CD8-positive, alpha-beta memory T cell (primary cell): ENCODE data around the gene ANO10. TPM values are rescaled to one million over a fixed set of nuclear protein-coding genes. Genes with fewer than 3 reads are reported as not detected.
A peak's percentile ranks its signal among the peaks of the same experiment; 100 is the strongest.

Experiments used
- CTCF ChIA-PET: fragments of 350-600 bp; sonication (Branson Sonifier 250); formaldehyde crosslinking; loops from one replicate; lab custom pipeline; 2021; ENCODE audit warnings: antibody characterized with exemption; lab: Charles Lee
- POLR2A ChIA-PET: fragments of 350-600 bp; sonication (Branson Sonifier 250); formaldehyde crosslinking; loops from one replicate; lab custom pipeline; 2021; ENCODE audit warnings: antibody characterized with exemption; lab: Charles Lee
- DNase-seq, 5 donors: peaks; one replicate each; pipeline versions ENCODE4 v3.0.0 to v3.0.0-alpha.2; 2020 to 2022; ENCODE audit warnings: mixed read lengths in 1 of 5
- H3K27ac ChIP-seq: one replicate; pipeline ENCODE4 v1.7.0; 2013; ENCODE audit warnings: low read depth, mild to moderate bottlenecking, low read length, moderate library complexity
- H3K27me3 ChIP-seq: 2 replicates; pipeline ENCODE4 v1.7.0; 2013; ENCODE audit warnings: low read length, mild to moderate bottlenecking; ENCODE audit not compliant: insufficient read depth, poor library complexity, severe bottlenecking
- H3K36me3 ChIP-seq: 2 replicates; pipeline ENCODE4 v1.7.0; 2013; ENCODE audit warnings: mild to moderate bottlenecking, low read length, moderate library complexity; ENCODE audit not compliant: insufficient read depth
- H3K4me1 ChIP-seq: 2 replicates; pipeline ENCODE4 v1.7.0; 2013; ENCODE audit warnings: mild to moderate bottlenecking, low read length, moderate library complexity; ENCODE audit not compliant: insufficient read depth
- H3K4me3 ChIP-seq: 2 replicates; pipeline ENCODE4 v1.7.0; 2013; ENCODE audit warnings: mild to moderate bottlenecking, low read length
- H3K9me3 ChIP-seq: 2 replicates; pipeline ENCODE4 v1.7.0; 2013; ENCODE audit warnings: mild to moderate bottlenecking, low read length
- H3K27ac Mint-ChIP-seq, 8 donors: one replicate each; pipeline ENCODE4 v1.8.0; 2020 to 2021; ENCODE audit warnings: mixed read lengths in 8 of 8, mild to moderate bottlenecking in 6 of 8, inconsistent platforms in 3 of 8, moderate library complexity in 3 of 8
- H3K27me3 Mint-ChIP-seq, 2 donors: one replicate each; pipeline ENCODE4 v1.8.0; 2020 to 2021; ENCODE audit warnings: mixed read lengths in 2 of 2, mild to moderate bottlenecking in 1 of 2, moderate library complexity in 1 of 2
- H3K36me3 Mint-ChIP-seq, 3 donors: one replicate each; pipeline ENCODE4 v1.8.0; 2020 to 2021; ENCODE audit warnings: mixed read lengths in 3 of 3, inconsistent platforms in 1 of 3, mild to moderate bottlenecking in 1 of 3
- H3K4me1 Mint-ChIP-seq, 3 donors: one replicate each; pipeline ENCODE4 v1.8.0; 2020 to 2021; ENCODE audit warnings: mixed read lengths in 3 of 3, inconsistent platforms in 1 of 3, mild to moderate bottlenecking in 1 of 3
- H3K4me3 Mint-ChIP-seq, 7 donors: one replicate each; pipeline ENCODE4 v1.8.0; 2020 to 2021; ENCODE audit warnings: mixed read lengths in 7 of 7, mild to moderate bottlenecking in 6 of 7, moderate library complexity in 4 of 7, inconsistent platforms in 2 of 7
- H3K9me3 Mint-ChIP-seq, 5 donors: one replicate each; pipeline ENCODE4 v1.8.0; 2020 to 2022; ENCODE audit warnings: mixed read lengths in 5 of 5, mild to moderate bottlenecking in 3 of 5, moderate library complexity in 2 of 5, inconsistent platforms in 1 of 5
- polyA plus RNA-seq: library from polyadenylated mRNA; unstranded; fragments of 300-500 nt; fragmentation: Illumina TruSeq; gene quantifications from one replicate; pipeline ENCODE4 v1.2.3, GENCODE V29; 2021
- total RNA-seq, 2 experiments: library from RNA; stranded (reverse); gene quantifications; one replicate each; pipeline ENCODE4 v1.2.3, GENCODE V29; 2021

Gene ANO10
- total and polyA plus RNA-seq, 3 experiments from 2014 or later, result 8.1 to 12.3 (median 9.1) TPM

GRCh38 chr3:43371494-43371893, 250.3 kb downstream of the ANO10 start:
- H3K9me3 Mint-ChIP-seq, result no peaks in the 10 kb centered on the region
- no peaks in the 10 kb centered on the region for H3K27me3 ChIP-seq
- H3K4me3 ChIP-seq, result no peak overlapping the region
- peaks cover 0 to 1% of the 10 kb centered on the region in 2 donors for H3K27me3 Mint-ChIP-seq
- H3K36me3 ChIP-seq, result no peaks in the 10 kb centered on the region
- ChIA-PET POLR2A (no interaction called here), CTCF (interaction anchor here (1.4 to 1.9 kb wide), 2 partner anchors 86 to 97 kb away, joined by 3 to 4 read pairs; partner anchors contain the start of gene SNRK)
- peak in 1 of 5 donors; percentile 15 for DNase-seq
- peaks cover 15% of the 10 kb centered on the region for H3K4me1 ChIP-seq
- H3K4me1 Mint-ChIP-seq, result peaks cover 42 to 52% (median 50%) of the 10 kb centered on the region in 3 donors
- H3K9me3 ChIP-seq, result no peaks in the 10 kb centered on the region
- peak overlapping the region in 3 of 7 donors; percentile 20 to 64 (median 61) for H3K4me3 Mint-ChIP-seq
- peak overlapping the region in 7 of 8 donors; percentile 45 to 87 (median 77) for H3K27ac Mint-ChIP-seq
- H3K27ac ChIP-seq, result no peak overlapping the region
- no peaks in the 10 kb centered on the region for H3K36me3 Mint-ChIP-seq

GRCh38 chr3:43370293-43370980, 251.4 kb downstream of the ANO10 start:
- no peaks in the 10 kb centered on the region for H3K9me3 ChIP-seq
- H3K4me1 Mint-ChIP-seq, result peaks cover 40 to 50% (median 44%) of the 10 kb centered on the region in 3 donors
- no peaks in the 10 kb centered on the region for H3K36me3 ChIP-seq
- ChIA-PET CTCF (interaction anchor here (1.0 to 1.9 kb wide), 2 partner anchors 85 to 216 kb away, joined by 3 to 4 read pairs; partner anchors contain the start of gene SNRK), POLR2A (no interaction called here)
- H3K27ac Mint-ChIP-seq, result peak overlapping the region in 5 of 8 donors; percentile 39 to 85 (median 78)
- H3K27me3 ChIP-seq, result no peaks in the 10 kb centered on the region
- peaks cover 0 to 1% (median 0%) of the 10 kb centered on the region in 3 donors for H3K36me3 Mint-ChIP-seq
- no peak for DNase-seq
- H3K4me3 Mint-ChIP-seq, result no peak overlapping the region
- peaks cover 15% of the 10 kb centered on the region for H3K4me1 ChIP-seq
- H3K27me3 Mint-ChIP-seq, result peaks cover 0 to 1% of the 10 kb centered on the region in 2 donors
- H3K9me3 Mint-ChIP-seq, result no peaks in the 10 kb centered on the region
- H3K4me3 ChIP-seq, result no peak overlapping the region
- H3K27ac ChIP-seq, result no peak overlapping the region

GRCh38 chr3:43369404-43370292, 252.2 kb downstream of the ANO10 start:
- Histone ChIP-seq H3K9me3 (no peaks in the 10 kb centered on the region), H3K27ac (no peak overlapping the region), H3K36me3 (no peaks in the 10 kb centered on the region), H3K4me1 (peaks cover 15% of the 10 kb centered on the region), H3K27me3 (no peaks in the 10 kb centered on the region), H3K4me3 (no peak overlapping the region)
- Mint-ChIP-seq H3K27ac (peak overlapping the region in 6 of 8 donors; percentile 68 to 91 (median 78)), H3K9me3 (no peaks in the 10 kb centered on the region), H3K27me3 (peaks cover 0 to 1% of the 10 kb centered on the region in 2 donors), H3K36me3 (peaks cover 0 to 2% (median 1%) of the 10 kb centered on the region in 3 donors), H3K4me1 (peaks cover 40 to 50% (median 44%) of the 10 kb centered on the region in 3 donors), H3K4me3 (peak overlapping the region in 3 of 7 donors; percentile 19 to 38 (median 23))
- POLR2A ChIA-PET, result no interaction called here
- CTCF ChIA-PET, result interaction anchor here (1.0 to 1.9 kb wide), 3 partner anchors 8 to 215 kb away, joined by 3 to 5 read pairs (median 4); partner anchors contain the start of gene SNRK
- DNase-seq, result no peak

- peak overlapping the region in 2 of 8 donors; percentile 38 to 64 for H3K27ac Mint-ChIP-seq
- H3K36me3 Mint-ChIP-seq, result peaks cover 0 to 2% (median 1%) of the 10 kb centered on the region in 3 donors
- no peaks in the 10 kb centered on the region for H3K36me3 ChIP-seq
- DNase-seq, result no peak
- peaks cover 27 to 36% (median 30%) of the 10 kb centered on the region in 3 donors for H3K4me1 Mint-ChIP-seq
- no peak overlapping the region for H3K4me3 Mint-ChIP-seq
- H3K4me1 ChIP-seq, result peaks cover 9% of the 10 kb centered on the region
- peaks cover 0 to 1% of the 10 kb centered on the region in 2 donors for H3K27me3 Mint-ChIP-seq
- H3K9me3 Mint-ChIP-seq, result peaks cover 0 to 2% (median 0%) of the 10 kb centered on the region in 5 donors
- ChIA-PET CTCF (no interaction called here), POLR2A (no interaction called here)
- H3K27me3 ChIP-seq, result no peaks in the 10 kb centered on the region
- no peak overlapping the region for H3K27ac ChIP-seq
- H3K4me3 ChIP-seq, result no peak overlapping the region
- H3K9me3 ChIP-seq, result no peaks in the 10 kb centered on the region
Measured at GRCh38 chr3:43366885-43367284, 254.9 kb downstream of the ANO10 start.

GRCh38 chr3:43366481-43366880, 255.3 kb downstream of the ANO10 start:
- Mint-ChIP-seq H3K4me3 (no peak overlapping the region), H3K36me3 (peaks cover 0 to 2% (median 1%) of the 10 kb centered on the region in 3 donors), H3K27ac (peak overlapping the region in 2 of 8 donors; percentile 46 to 47), H3K27me3 (peaks cover 0 to 1% of the 10 kb centered on the region in 2 donors), H3K4me1 (peaks cover 23 to 32% (median 26%) of the 10 kb centered on the region in 3 donors), H3K9me3 (peaks cover 0 to 2% (median 0%) of the 10 kb centered on the region in 5 donors)
- DNase-seq, result no peak
- Histone ChIP-seq H3K9me3 (no peaks in the 10 kb centered on the region), H3K27ac (no peak overlapping the region), H3K36me3 (no peaks in the 10 kb centered on the region), H3K4me3 (no peak overlapping the region), H3K4me1 (peaks cover 5% of the 10 kb centered on the region), H3K27me3 (no peaks in the 10 kb centered on the region)
- ChIA-PET CTCF (no interaction called here), POLR2A (no interaction called here)

- H3K36me3 Mint-ChIP-seq, result peaks cover 0 to 2% (median 1%) of the 10 kb centered on the region in 3 donors
- DNase-seq, result no peak
- H3K27ac ChIP-seq, result no peak overlapping the region
- H3K4me3 Mint-ChIP-seq, result no peak overlapping the region
- CTCF ChIA-PET, result no interaction called here
- POLR2A ChIA-PET, result no interaction called here
- H3K4me1 Mint-ChIP-seq, result peaks cover 16 to 28% (median 19%) of the 10 kb centered on the region in 3 donors
- H3K36me3 ChIP-seq, result no peaks in the 10 kb centered on the region
- peak overlapping the region in 4 of 8 donors; percentile 41 to 70 (median 46) for H3K27ac Mint-ChIP-seq
- no peaks in the 10 kb centered on the region for H3K27me3 ChIP-seq
- H3K27me3 Mint-ChIP-seq, result peaks cover 0 to 1% of the 10 kb centered on the region in 2 donors
- H3K4me1 ChIP-seq, result no peaks in the 10 kb centered on the region
- H3K9me3 ChIP-seq, result no peaks in the 10 kb centered on the region
- H3K4me3 ChIP-seq, result no peak overlapping the region
- H3K9me3 Mint-ChIP-seq, result peaks cover 0 to 2% (median 0%) of the 10 kb centered on the region in 5 donors
Measured at GRCh38 chr3:43365601-43366305, 256.1 kb downstream of the ANO10 start.

- peaks cover 0 to 2% (median 0%) of the 10 kb centered on the region in 5 donors for H3K9me3 Mint-ChIP-seq
- ChIA-PET POLR2A (no interaction called here), CTCF (no interaction called here)
- H3K27me3 ChIP-seq, result no peaks in the 10 kb centered on the region
- H3K9me3 ChIP-seq, result no peaks in the 10 kb centered on the region
- H3K27ac ChIP-seq, result no peak overlapping the region
- peaks cover 12 to 23% (median 16%) of the 10 kb centered on the region in 3 donors for H3K4me1 Mint-ChIP-seq
- peaks cover 0 to 2% (median 1%) of the 10 kb centered on the region in 3 donors for H3K36me3 Mint-ChIP-seq
- peaks cover 0 to 1% of the 10 kb centered on the region in 2 donors for H3K27me3 Mint-ChIP-seq
- H3K27ac Mint-ChIP-seq, result peak overlapping the region in 2 of 8 donors; percentile 60 to 75
- H3K36me3 ChIP-seq, result no peaks in the 10 kb centered on the region
- no peak overlapping the region for H3K4me3 ChIP-seq
- no peak overlapping the region for H3K4me3 Mint-ChIP-seq
- no peaks in the 10 kb centered on the region for H3K4me1 ChIP-seq
- no peak for DNase-seq
Measured at GRCh38 chr3:43364926-43365325, 256.9 kb downstream of the ANO10 start.
